Heart left ventricle (tissue), 13 donors: ENCODE results near the gene TMED6.

Source experiments
- POLR2A ChIP-seq, 2 donors: fragments of 450-650 bp; IDR thresholded peaks; one replicate each; pipeline ENCODE4 v1.6.1; 2017; ENCODE audit warnings: antibody characterized with exemption in 2 of 2, mild to moderate bottlenecking in 2 of 2, moderate library complexity in 2 of 2
- TF ChIP-seq, protein P1 (sequence below), 12 donors: fragments of 200-600 bp; sonication (generic) in 4 of 12; IDR thresholded peaks; one replicate each; pipeline versions ENCODE4 v1.5.0 to v1.8.0; 2018 to 2022; ENCODE audit warnings: antibody characterized with exemption in 12 of 12, mild to moderate bottlenecking in 5 of 12
- donor health status: ischemic (EF 13 %, LVEDD 7.1; RV severe dilation, severe dysfunction).
- donor health status: DM: no; HTN: yes; CAD: no.
- donor health status: DM: no; HTN: no; CAD: no.
- donor health status: ischemic (EF 25% LVEDD 6.9; RV normal size, moderate dysfunction).
- donor health status: ischemic (EF 25% LVEDD 5.7; RV mildly dilated, moderate dysfunction).
- donor health status: ischemic (EF 35%, LVEDD 5.7; RV mildly dilated, moderate dysfunction).
- donor health status: nonischemic (EF 11% LVEDD 7.7; RV severe dilation, severe dysfunction).
- donor health status: DM: yes; HTN: yes; CAD: no.
- donor health status: PGD.
- donor health status: ischemic (EF 29% LVEDD 5.4; RV normal size, mild dysfunction).
- donor health status: nonischemic (EF 23%, LVEDD 6.1; RV moderate dilation, normal function).

DNA sequence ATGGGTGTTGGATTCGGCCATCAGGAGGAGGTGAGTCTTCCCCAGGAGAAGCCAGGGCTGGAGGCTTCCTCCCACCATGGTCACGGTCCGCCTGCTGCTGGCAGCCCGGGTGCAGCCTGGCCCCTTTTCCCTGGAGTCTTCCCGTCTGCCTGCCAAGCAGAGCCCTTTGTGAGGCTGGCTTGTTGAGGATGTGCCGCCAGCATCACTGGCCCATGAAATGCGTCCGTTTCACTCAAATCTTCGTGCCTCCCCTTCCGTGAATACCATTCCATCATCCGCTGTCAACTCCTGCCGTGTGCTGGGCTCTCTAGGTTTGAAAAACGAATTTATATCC, 30.9 kb downstream of the TMED6 start:
- TF ChIP-seq, protein P1, sequence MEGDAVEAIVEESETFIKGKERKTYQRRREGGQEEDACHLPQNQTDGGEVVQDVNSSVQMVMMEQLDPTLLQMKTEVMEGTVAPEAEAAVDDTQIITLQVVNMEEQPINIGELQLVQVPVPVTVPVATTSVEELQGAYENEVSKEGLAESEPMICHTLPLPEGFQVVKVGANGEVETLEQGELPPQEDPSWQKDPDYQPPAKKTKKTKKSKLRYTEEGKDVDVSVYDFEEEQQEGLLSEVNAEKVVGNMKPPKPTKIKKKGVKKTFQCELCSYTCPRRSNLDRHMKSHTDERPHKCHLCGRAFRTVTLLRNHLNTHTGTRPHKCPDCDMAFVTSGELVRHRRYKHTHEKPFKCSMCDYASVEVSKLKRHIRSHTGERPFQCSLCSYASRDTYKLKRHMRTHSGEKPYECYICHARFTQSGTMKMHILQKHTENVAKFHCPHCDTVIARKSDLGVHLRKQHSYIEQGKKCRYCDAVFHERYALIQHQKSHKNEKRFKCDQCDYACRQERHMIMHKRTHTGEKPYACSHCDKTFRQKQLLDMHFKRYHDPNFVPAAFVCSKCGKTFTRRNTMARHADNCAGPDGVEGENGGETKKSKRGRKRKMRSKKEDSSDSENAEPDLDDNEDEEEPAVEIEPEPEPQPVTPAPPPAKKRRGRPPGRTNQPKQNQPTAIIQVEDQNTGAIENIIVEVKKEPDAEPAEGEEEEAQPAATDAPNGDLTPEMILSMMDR (IDR thresholded peaks at IDR 0.05) = no peak
- TF ChIP-seq POLR2A (IDR thresholded peaks at IDR 0.05) = no peak
